ENCODE results near the gene CDH4.

CDH4 gene

GRCh38 chr20:61561111-61561830 is 309.2 kb downstream of the CDH4 start:
- TF ChIP-seq CTCF (IDR thresholded peaks at IDR 0.05; ENCODE audit: low read length, missing control alignments), result no peak
- no peak overlapping the region for H3K4me3 ChIP-seq (replicated peaks; ENCODE audit: low read depth, low read length)
- DNase-seq (ENCODE audit: low read depth), result no peak

- DNase-seq (ENCODE audit: low read depth), result no peak
- no peak for TF ChIP-seq CTCF (IDR thresholded peaks at IDR 0.05; ENCODE audit: low read length, missing control alignments)
- no peak overlapping the region for H3K4me3 ChIP-seq (replicated peaks; ENCODE audit: low read depth, low read length)
Measured at GRCh38 chr20:61562491-61562890, 310.4 kb downstream of the CDH4 start.

- DNase-seq (ENCODE audit: low read depth), result no peak
- no peak for TF ChIP-seq CTCF (IDR thresholded peaks at IDR 0.05; ENCODE audit: low read length, missing control alignments)
- H3K4me3 ChIP-seq (replicated peaks; ENCODE audit: low read depth, low read length), result no peak overlapping the region
Measured at GRCh38 chr20:61562897-61563504, 310.9 kb downstream of the CDH4 start.

- DNase-seq (ENCODE audit: low read depth), result no peak
- no peak overlapping the region for H3K4me3 ChIP-seq (replicated peaks; ENCODE audit: low read depth, low read length)
- TF ChIP-seq CTCF (IDR thresholded peaks at IDR 0.05; ENCODE audit: low read length, missing control alignments), result no peak
Measured at GRCh38 chr20:61564628-61565027, 312.6 kb downstream of the CDH4 start.

- TF ChIP-seq CTCF (IDR thresholded peaks at IDR 0.05; ENCODE audit: low read length, missing control alignments), result no peak
- no peak for DNase-seq (ENCODE audit: low read depth)
- H3K4me3 ChIP-seq (replicated peaks; ENCODE audit: low read depth, low read length), result no peak overlapping the region
Measured at GRCh38 chr20:61565791-61566190, 313.7 kb downstream of the CDH4 start.

GRCh38 chr20:61566691-61567090 is 314.6 kb downstream of the CDH4 start:
- no peak overlapping the region for H3K4me3 ChIP-seq (replicated peaks; ENCODE audit: low read depth, low read length)
- no peak for TF ChIP-seq CTCF (IDR thresholded peaks at IDR 0.05; ENCODE audit: low read length, missing control alignments)
- no peak for DNase-seq (ENCODE audit: low read depth)

- DNase-seq (ENCODE audit: low read depth), result no peak
- no peak overlapping the region for H3K4me3 ChIP-seq (replicated peaks; ENCODE audit: low read depth, low read length)
- TF ChIP-seq CTCF (IDR thresholded peaks at IDR 0.05; ENCODE audit: low read length, missing control alignments), result no peak
Measured at GRCh38 chr20:61567204-61567603, 315.1 kb downstream of the CDH4 start.
